DOHH2 (cell line): Measurements from ENCODE around the gene FGD4.
"Not testable (repeated sequence)": the region's sequence is repeated elsewhere in the genome, so short reads cannot be mapped to it uniquely, and the experiment has no call there.

ENCODE experiments used
- EZH2phosphoT487 ChIP-seq: fragments of 200-600 bp; sonication (generic); IDR thresholded peaks from 2 replicates; pipeline ENCODE4 v1.6.1; 2017; ENCODE audit warnings: borderline replicate concordance, mild to moderate bottlenecking, antibody characterized with exemption, low read length, moderate library complexity, mixed read lengths
- TF ChIP-seq, protein P1 (sequence below): fragments of 200-600 bp; sonication (generic); IDR thresholded peaks from one replicate; pipeline ENCODE4 v1.5.1; 2014; ENCODE audit warnings: antibody characterized with exemption, mild to moderate bottlenecking, low read depth, low read length; ENCODE audit not compliant: poor library complexity, severe bottlenecking

DNA sequence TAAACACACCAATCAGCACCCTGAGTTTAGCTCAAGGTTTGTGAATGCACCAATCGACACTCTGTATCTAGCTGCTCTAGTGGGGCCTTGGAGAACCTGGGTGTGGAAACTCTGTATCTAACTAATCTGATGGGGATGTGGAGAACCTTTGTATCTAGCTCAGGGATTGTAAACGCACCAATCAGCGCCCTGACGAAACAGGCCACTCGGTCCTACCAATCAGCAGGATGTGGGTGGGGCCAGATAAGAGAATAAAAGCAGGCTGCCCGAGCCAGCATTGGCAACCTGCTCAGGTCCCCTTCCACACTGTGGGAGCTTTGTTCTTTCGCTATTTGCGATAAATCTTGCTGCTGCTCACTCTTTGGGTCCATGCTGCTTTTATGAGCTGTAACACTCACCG lies 127.0 kb downstream of the FGD4 start:
- TF ChIP-seq, protein P1, sequence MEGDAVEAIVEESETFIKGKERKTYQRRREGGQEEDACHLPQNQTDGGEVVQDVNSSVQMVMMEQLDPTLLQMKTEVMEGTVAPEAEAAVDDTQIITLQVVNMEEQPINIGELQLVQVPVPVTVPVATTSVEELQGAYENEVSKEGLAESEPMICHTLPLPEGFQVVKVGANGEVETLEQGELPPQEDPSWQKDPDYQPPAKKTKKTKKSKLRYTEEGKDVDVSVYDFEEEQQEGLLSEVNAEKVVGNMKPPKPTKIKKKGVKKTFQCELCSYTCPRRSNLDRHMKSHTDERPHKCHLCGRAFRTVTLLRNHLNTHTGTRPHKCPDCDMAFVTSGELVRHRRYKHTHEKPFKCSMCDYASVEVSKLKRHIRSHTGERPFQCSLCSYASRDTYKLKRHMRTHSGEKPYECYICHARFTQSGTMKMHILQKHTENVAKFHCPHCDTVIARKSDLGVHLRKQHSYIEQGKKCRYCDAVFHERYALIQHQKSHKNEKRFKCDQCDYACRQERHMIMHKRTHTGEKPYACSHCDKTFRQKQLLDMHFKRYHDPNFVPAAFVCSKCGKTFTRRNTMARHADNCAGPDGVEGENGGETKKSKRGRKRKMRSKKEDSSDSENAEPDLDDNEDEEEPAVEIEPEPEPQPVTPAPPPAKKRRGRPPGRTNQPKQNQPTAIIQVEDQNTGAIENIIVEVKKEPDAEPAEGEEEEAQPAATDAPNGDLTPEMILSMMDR: not testable (repeated sequence)
- TF ChIP-seq EZH2phosphoT487: not testable (repeated sequence)
